Activated effector memory CD4-positive, alpha-beta T cell treated with Interleukin-2 at 50 U/mL for 16 hours (primary cell): ENCODE measurements around the gene LIN7B.

Experiments used
- DNase-seq: peaks from one replicate; pipeline ENCODE4 v3.0.0-alpha.2; 2020

LIN7B gene

GRCh38 chr19:49097453-49098288 is 16.5 kb upstream of the LIN7B start:
- DNase-seq = peak; percentile 61

- no peak for DNase-seq
Observed at GRCh38 chr19:49098795-49099194, 15.4 kb upstream of the LIN7B start.

- DNase-seq = no peak
Observed at GRCh38 chr19:49101160-49101559, 13.0 kb upstream of the LIN7B start.

- no peak for DNase-seq
Observed at GRCh38 chr19:49102303-49102702, 11.9 kb upstream of the LIN7B start.

GRCh38 chr19:49103331-49104085 is 10.7 kb upstream of the LIN7B start:
- DNase-seq = no peak

- no peak for DNase-seq
Observed at GRCh38 chr19:49104229-49104864, 9.8 kb upstream of the LIN7B start.

- peak; percentile 46 for DNase-seq
Observed at GRCh38 chr19:49106648-49107135, 7.5 kb upstream of the LIN7B start.

- no peak for DNase-seq
Observed at GRCh38 chr19:49107625-49108459, 6.3 kb upstream of the LIN7B start.

- DNase-seq = no peak
Observed at GRCh38 chr19:49109051-49109450, 5.1 kb upstream of the LIN7B start.

- no peak for DNase-seq
Observed at GRCh38 chr19:49109569-49110233, 4.5 kb upstream of the LIN7B start.

- DNase-seq = no peak
Observed at GRCh38 chr19:49110567-49110966, 3.6 kb upstream of the LIN7B start.

- no peak for DNase-seq
Observed at GRCh38 chr19:49111218-49111998, 2.8 kb upstream of the LIN7B start.

- DNase-seq = peak; percentile 16
Observed at GRCh38 chr19:49114630-49115363, 627 bp downstream of the LIN7B start.

GRCh38 chr19:49116544-49116943 is 2.4 kb downstream of the LIN7B start:
- DNase-seq = no peak

GRCh38 chr19:49117677-49118564 is 3.8 kb downstream of the LIN7B start:
- no peak for DNase-seq

- DNase-seq = peak; percentile 94
Observed at GRCh38 chr19:49118565-49119410, 4.6 kb downstream of the LIN7B start, which contains the start of gene C19orf73. TSS of gene C19orf73 (minus strand) at chr19:49119143. CDS start at chr19:49119022, 121 bp downstream.

- DNase-seq = no peak
Observed at GRCh38 chr19:49119411-49120324, 5.5 kb downstream of the LIN7B start, which contains the start of gene PPFIA3. TSS of gene PPFIA3 (plus strand) at chr19:49119544. CDS start at chr19:49127874, 8,330 bp downstream.
